Amygdala (tissue), 56 donors: ENCODE data around the gene SYTL2.
"Not testable (repeated sequence)": the region's sequence is repeated elsewhere in the genome, so short reads cannot be mapped to it uniquely, and the experiment has no call there.

Source experiments
- DNase-seq, 56 donors: peaks; one replicate each; lab custom pipeline; 2025; lab: John Stamatoyannopoulos, UW

The SYTL2 gene

GRCh38 chr11:85663753-85664614 lies 147.0 kb downstream of the SYTL2 start:
- DNase-seq = peak in 53 of 56 donors; percentile 8 to 83 (median 67)

DNA sequence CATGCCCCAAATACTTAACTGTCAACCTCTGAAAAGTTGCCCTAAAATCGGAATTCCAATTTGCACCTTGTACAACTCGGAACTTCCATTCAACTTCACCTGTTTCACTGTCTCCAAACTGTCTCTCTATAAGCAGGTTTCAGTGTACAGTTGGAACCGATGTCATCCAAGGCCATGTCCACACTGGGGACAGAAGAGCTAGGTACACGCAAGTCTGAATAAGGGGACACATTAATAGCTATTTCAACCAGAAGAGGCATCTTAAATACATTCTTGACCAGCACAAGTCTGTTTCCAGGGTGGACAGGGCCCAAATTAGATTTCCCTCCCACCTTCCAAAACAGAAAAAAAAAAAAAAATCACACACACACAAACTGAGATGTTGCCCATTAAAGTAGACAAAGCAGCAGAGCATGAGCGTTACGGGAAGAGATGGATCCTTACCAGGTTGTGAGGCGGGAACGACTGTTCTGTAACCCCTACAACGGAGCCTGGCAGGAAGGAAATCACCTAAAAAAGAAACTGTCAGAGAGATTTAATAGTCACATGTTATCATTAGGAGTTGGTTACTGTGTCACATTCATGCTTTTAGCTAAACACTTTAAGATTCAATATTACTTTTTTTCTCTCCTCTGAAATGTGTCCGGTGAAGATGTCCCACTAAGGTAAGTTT lies 147.7 kb downstream of the SYTL2 start:
- DNase-seq = no peak

GRCh38 chr11:85661972-85662664 lies 148.8 kb downstream of the SYTL2 start:
- no peak for DNase-seq

DNA sequence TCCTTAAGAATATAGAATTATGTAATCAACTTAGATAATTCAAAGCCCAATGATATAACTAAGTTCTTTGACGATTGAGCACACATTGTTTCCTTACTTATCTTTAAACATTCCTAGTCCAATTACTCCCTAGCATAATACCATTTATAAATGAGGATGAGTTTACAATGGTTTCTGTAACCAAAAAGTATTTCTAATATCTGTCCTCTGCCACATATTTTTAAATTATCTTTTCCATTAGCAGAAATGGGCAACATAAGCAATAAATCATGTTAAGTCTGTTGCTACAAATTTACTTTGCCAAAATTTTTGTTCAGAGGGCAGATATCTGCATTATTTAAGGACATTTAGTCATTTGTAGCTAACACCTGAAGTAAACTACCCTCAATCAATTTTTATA lies 152.8 kb downstream of the SYTL2 start:
- no peak for DNase-seq

DNA sequence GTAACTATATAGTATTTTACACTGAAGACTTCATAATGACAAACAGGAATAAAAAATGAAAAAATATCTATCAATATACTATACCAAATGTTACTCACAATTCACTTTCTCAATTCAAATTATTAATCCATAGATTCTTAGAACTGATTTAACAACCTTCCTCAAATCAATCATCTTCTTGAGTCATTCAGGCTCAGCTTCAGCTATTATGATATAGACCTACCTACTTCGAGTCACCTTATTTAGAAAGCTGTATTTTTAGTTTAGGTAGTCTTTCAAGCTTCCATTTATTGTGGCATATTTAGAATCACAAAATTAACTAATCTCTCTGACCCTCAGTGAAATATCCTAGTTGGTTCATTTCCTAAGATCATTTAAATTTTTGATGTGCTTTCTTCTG lies 154.2 kb downstream of the SYTL2 start:
- DNase-seq = no peak

- not testable (repeated sequence) for DNase-seq
These were observed 156.6 kb downstream of the SYTL2 start for GRCh38 chr11:85654343-85654742.

- DNase-seq = no peak
These were observed 158.0 kb downstream of the SYTL2 start for GRCh38 chr11:85652786-85653447.

- no peak for DNase-seq
These were observed 159.8 kb downstream of the SYTL2 start for GRCh38 chr11:85651118-85651517.

GRCh38 chr11:85647604-85648299 lies 163.2 kb downstream of the SYTL2 start, which contains the start of gene TMEM126A:
TSS of gene TMEM126A (plus strand) at chr11:85647967. CDS start at chr11:85650256, 2,289 bp downstream.
- peak; percentile 10 to 91 (median 76) for DNase-seq

GRCh38 chr11:85647078-85647477 lies 163.9 kb downstream of the SYTL2 start:
- no peak for DNase-seq
